Astrocyte (in vitro differentiated cells and primary cell): ENCODE results near the gene FUZ.

Experiments used
- EZH2 ChIP-seq: IDR thresholded peaks from 2 replicates; pipeline ENCODE4 v1.6.1; 2012; ENCODE audit warnings: mild to moderate bottlenecking, low read length, inconsistent platforms; ENCODE audit not compliant: insufficient read depth
- TF ChIP-seq, protein P1 (sequence below): IDR thresholded peaks from 2 replicates; pipeline ENCODE4 v1.5.1; 2011; ENCODE audit warnings: low read depth, mild to moderate bottlenecking, inconsistent platforms, low read length, moderate library complexity; ENCODE audit not compliant: insufficient read depth

DNA sequence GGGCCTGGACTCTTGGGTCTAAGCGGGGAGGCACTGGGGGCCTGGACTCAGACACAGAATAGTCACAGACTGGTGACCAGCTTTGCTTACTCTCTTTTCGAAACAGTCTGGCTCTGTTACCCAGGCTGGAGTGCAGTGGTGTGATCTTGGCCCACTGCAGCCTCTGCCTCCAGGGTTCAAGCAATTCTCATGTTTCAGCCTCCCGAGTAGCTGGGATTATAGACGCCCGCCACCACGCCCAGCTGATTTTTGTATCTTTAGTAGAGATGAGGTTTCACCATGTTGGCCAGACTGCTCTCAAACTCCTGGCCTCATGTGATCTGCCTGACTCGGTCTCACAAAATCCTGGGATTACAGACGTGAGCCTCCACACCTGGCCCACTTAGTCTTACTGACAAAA lies 16.1 kb upstream of the FUZ start:
- TF ChIP-seq, protein P1, sequence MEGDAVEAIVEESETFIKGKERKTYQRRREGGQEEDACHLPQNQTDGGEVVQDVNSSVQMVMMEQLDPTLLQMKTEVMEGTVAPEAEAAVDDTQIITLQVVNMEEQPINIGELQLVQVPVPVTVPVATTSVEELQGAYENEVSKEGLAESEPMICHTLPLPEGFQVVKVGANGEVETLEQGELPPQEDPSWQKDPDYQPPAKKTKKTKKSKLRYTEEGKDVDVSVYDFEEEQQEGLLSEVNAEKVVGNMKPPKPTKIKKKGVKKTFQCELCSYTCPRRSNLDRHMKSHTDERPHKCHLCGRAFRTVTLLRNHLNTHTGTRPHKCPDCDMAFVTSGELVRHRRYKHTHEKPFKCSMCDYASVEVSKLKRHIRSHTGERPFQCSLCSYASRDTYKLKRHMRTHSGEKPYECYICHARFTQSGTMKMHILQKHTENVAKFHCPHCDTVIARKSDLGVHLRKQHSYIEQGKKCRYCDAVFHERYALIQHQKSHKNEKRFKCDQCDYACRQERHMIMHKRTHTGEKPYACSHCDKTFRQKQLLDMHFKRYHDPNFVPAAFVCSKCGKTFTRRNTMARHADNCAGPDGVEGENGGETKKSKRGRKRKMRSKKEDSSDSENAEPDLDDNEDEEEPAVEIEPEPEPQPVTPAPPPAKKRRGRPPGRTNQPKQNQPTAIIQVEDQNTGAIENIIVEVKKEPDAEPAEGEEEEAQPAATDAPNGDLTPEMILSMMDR, result no peak
- no peak for TF ChIP-seq EZH2
